Spinal cord (tissue), 10 donors: Measurements from ENCODE around the gene USP46. TPM values are rescaled to one million over a fixed set of nuclear protein-coding genes. Genes with fewer than 3 reads are reported as not detected.

ENCODE experiments used
- DNase-seq, 6 donors: peaks; one replicate each; pipeline versions ENCODE4 v3.0.0 to v3.0.0-alpha.2; 2013 to 2015; ENCODE audit warnings: low spot score in 6 of 6, low read depth in 4 of 6
- H3K27ac ChIP-seq: one replicate; pipeline ENCODE4 v1.5.1; 2013; ENCODE audit warnings: low read depth, low read length, control low read depth
- H3K27me3 ChIP-seq: one replicate; pipeline ENCODE4 v1.6.1; 2013; ENCODE audit warnings: low read length; ENCODE audit not compliant: control insufficient read depth, insufficient read depth
- H3K36me3 ChIP-seq: one replicate; pipeline ENCODE4 v1.6.1; 2013; ENCODE audit warnings: low read length; ENCODE audit not compliant: control insufficient read depth, insufficient read depth
- H3K4me1 ChIP-seq: one replicate; pipeline ENCODE4 v1.6.1; 2013; ENCODE audit warnings: low read length; ENCODE audit not compliant: control insufficient read depth, insufficient read depth
- H3K4me3 ChIP-seq: one replicate; pipeline ENCODE4 v1.5.1; 2013; ENCODE audit warnings: low read depth, low read length, control low read depth
- H3K9me3 ChIP-seq: one replicate; pipeline ENCODE4 v1.6.1; 2013; ENCODE audit warnings: low read length; ENCODE audit not compliant: control insufficient read depth, insufficient read depth
- WGBS: methylation state at CpG from one replicate; pipeline ENCODE4 v1.1.5; 2013; ENCODE audit warnings: missing lambda C conversion rate; ENCODE audit not compliant: insufficient coverage; 5-methylcytosine and 5-hydroxymethylcytosine counted together
- polyA plus RNA-seq, 2 donors: library from polyadenylated mRNA; unstranded; fragments of 120-200 nt; gene quantifications; one replicate each; pipeline ENCODE4 v1.2.1, GENCODE V29; 2013; ENCODE audit not compliant: insufficient read length in 2 of 2
- total RNA-seq, 2 donors: library from RNA; depleted of rRNA in 1 of 2; stranded (reverse); fragments of 120-200 nt in 1 of 2; fragments of >200 nt in 1 of 2; gene quantifications; one replicate each; pipeline versions ENCODE4 v1.2.3 to v1.2.4, GENCODE V29; 2013 to 2014
- donor health status: healthy.

USP46 gene
- total and polyA plus RNA-seq, 4 donors: 30.2 to 53.2 (median 44.7) TPM

- DNase-seq: no peak
- Histone ChIP-seq H3K36me3 (no peaks in the 10 kb centered on the region), H3K27me3 (no peaks in the 10 kb centered on the region), H3K9me3 (no peaks in the 10 kb centered on the region), H3K4me3 (no peak overlapping the region), H3K4me1 (no peaks in the 10 kb centered on the region), H3K27ac (no peak overlapping the region)
- 83% methylated on average over 1 of the region's 2 CpGs for whole genome bisulfite sequencing
Measured at GRCh38 chr4:52585379-52585778, 73.7 kb downstream of the USP46 start.

GRCh38 chr4:52579602-52580272 lies 79.4 kb downstream of the USP46 start:
- no peak overlapping the region for H3K27ac ChIP-seq
- no peaks in the 10 kb centered on the region for H3K4me1 ChIP-seq
- no peaks in the 10 kb centered on the region for H3K27me3 ChIP-seq
- WGBS: 100% methylated on average over 4 of the region's 4 CpGs
- no peaks in the 10 kb centered on the region for H3K9me3 ChIP-seq
- DNase-seq: no peak
- H3K4me3 ChIP-seq: no peak overlapping the region
- H3K36me3 ChIP-seq: no peaks in the 10 kb centered on the region

GRCh38 chr4:52578951-52579350 lies 80.2 kb downstream of the USP46 start:
- H3K27me3 ChIP-seq: no peaks in the 10 kb centered on the region
- H3K4me3 ChIP-seq: no peak overlapping the region
- no peaks in the 10 kb centered on the region for H3K4me1 ChIP-seq
- no peaks in the 10 kb centered on the region for H3K36me3 ChIP-seq
- no peaks in the 10 kb centered on the region for H3K9me3 ChIP-seq
- 100% methylated on average over 1 of the region's 2 CpGs for WGBS
- DNase-seq: no peak
- H3K27ac ChIP-seq: no peak overlapping the region

- H3K4me3 ChIP-seq: no peak overlapping the region
- no peaks in the 10 kb centered on the region for H3K27me3 ChIP-seq
- H3K36me3 ChIP-seq: no peaks in the 10 kb centered on the region
- no peaks in the 10 kb centered on the region for H3K9me3 ChIP-seq
- WGBS: 95% methylated on average over 2 of the region's 4 CpGs
- no peak for DNase-seq
- no peaks in the 10 kb centered on the region for H3K4me1 ChIP-seq
- no peak overlapping the region for H3K27ac ChIP-seq
Measured at GRCh38 chr4:52577624-52577962, 81.5 kb downstream of the USP46 start.

GRCh38 chr4:52576961-52577623 lies 82.0 kb downstream of the USP46 start:
- no peak for DNase-seq
- Histone ChIP-seq H3K9me3 (no peaks in the 10 kb centered on the region), H3K27ac (no peak overlapping the region), H3K4me1 (no peaks in the 10 kb centered on the region), H3K36me3 (no peaks in the 10 kb centered on the region), H3K27me3 (no peaks in the 10 kb centered on the region), H3K4me3 (no peak overlapping the region)
- WGBS: no CpG with 5 or more reads among the region's 1 CpG

- Histone ChIP-seq H3K27ac (no peak overlapping the region), H3K36me3 (no peaks in the 10 kb centered on the region), H3K27me3 (no peaks in the 10 kb centered on the region), H3K9me3 (no peaks in the 10 kb centered on the region), H3K4me3 (no peak overlapping the region), H3K4me1 (no peaks in the 10 kb centered on the region)
- WGBS: 100% methylated on average over 2 of the region's 7 CpGs
- DNase-seq: no peak
Measured at GRCh38 chr4:52576326-52576725, 82.8 kb downstream of the USP46 start.

GRCh38 chr4:52575406-52575805 lies 83.7 kb downstream of the USP46 start:
- Histone ChIP-seq H3K27ac (no peak overlapping the region), H3K27me3 (no peaks in the 10 kb centered on the region), H3K4me3 (no peak overlapping the region), H3K4me1 (no peaks in the 10 kb centered on the region), H3K36me3 (no peaks in the 10 kb centered on the region), H3K9me3 (no peaks in the 10 kb centered on the region)
- no peak for DNase-seq
- WGBS: no CpG with 5 or more reads among the region's 1 CpG

GRCh38 chr4:52574036-52574435 lies 85.1 kb downstream of the USP46 start:
- Histone ChIP-seq H3K9me3 (no peaks in the 10 kb centered on the region), H3K4me3 (no peak overlapping the region), H3K36me3 (no peaks in the 10 kb centered on the region), H3K27me3 (no peaks in the 10 kb centered on the region), H3K4me1 (no peaks in the 10 kb centered on the region), H3K27ac (no peak overlapping the region)
- WGBS: no CpG with 5 or more reads among the region's 5 CpGs
- DNase-seq: no peak

GRCh38 chr4:52573551-52573950 lies 85.5 kb downstream of the USP46 start:
- no peak overlapping the region for H3K27ac ChIP-seq
- WGBS: 75% methylated on average over 1 of the region's 1 CpG
- DNase-seq: no peak

GRCh38 chr4:52572936-52573485 lies 86.1 kb downstream of the USP46 start:
- H3K4me3 ChIP-seq: no peak overlapping the region
- no peaks in the 10 kb centered on the region for H3K36me3 ChIP-seq
- H3K27ac ChIP-seq: no peak overlapping the region
- DNase-seq: no peak
- no peaks in the 10 kb centered on the region for H3K9me3 ChIP-seq
- 93% methylated on average over 4 of the region's 6 CpGs for WGBS
- H3K27me3 ChIP-seq: no peaks in the 10 kb centered on the region
- H3K4me1 ChIP-seq: no peaks in the 10 kb centered on the region

More at GRCh38 chr4:52573551-52573950, 85.5 kb downstream of the USP46 start:
- H3K36me3 ChIP-seq: no peaks in the 10 kb centered on the region
- H3K4me3 ChIP-seq: no peak overlapping the region
- H3K27me3 ChIP-seq: no peaks in the 10 kb centered on the region
- no peaks in the 10 kb centered on the region for H3K9me3 ChIP-seq
- H3K4me1 ChIP-seq: no peaks in the 10 kb centered on the region
